Lower leg skin (tissue), 3 donors: ENCODE results near the gene UNC5CL.

Experiments
- POLR2A ChIP-seq, 2 donors: fragments of 450-650 bp; IDR thresholded peaks; one replicate each; pipeline ENCODE4 v1.6.1; 2016 to 2017; ENCODE audit warnings: antibody characterized with exemption in 2 of 2, mild to moderate bottlenecking in 1 of 2, moderate library complexity in 1 of 2
- TF ChIP-seq, protein P1 (sequence below), 3 donors: fragments of 450-650 bp; IDR thresholded peaks; one replicate each; pipeline ENCODE4 v1.5.1; 2016; ENCODE audit warnings: antibody characterized with exemption in 3 of 3, mild to moderate bottlenecking in 3 of 3, moderate library complexity in 2 of 3

DNA sequence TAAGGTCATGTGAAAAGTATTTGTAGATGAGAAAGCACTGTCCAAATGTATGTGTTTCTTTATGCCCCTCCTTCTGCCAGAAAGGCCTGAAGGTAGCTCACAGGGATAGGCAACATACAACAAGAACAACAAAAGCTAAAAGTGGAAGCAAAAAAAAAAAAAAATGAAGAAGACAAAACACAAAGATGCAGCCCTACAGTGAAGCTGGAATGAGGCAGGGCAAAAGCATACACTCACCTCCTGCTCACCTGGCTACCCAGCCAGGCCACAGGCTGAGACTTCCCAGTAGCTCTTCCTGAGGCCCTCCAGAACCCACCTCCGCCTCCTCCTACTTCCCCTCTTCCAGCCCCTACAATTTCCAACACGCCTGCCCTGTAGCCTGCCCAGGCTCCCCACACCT, 2.4 kb downstream of the UNC5CL start:
- TF ChIP-seq, protein P1, sequence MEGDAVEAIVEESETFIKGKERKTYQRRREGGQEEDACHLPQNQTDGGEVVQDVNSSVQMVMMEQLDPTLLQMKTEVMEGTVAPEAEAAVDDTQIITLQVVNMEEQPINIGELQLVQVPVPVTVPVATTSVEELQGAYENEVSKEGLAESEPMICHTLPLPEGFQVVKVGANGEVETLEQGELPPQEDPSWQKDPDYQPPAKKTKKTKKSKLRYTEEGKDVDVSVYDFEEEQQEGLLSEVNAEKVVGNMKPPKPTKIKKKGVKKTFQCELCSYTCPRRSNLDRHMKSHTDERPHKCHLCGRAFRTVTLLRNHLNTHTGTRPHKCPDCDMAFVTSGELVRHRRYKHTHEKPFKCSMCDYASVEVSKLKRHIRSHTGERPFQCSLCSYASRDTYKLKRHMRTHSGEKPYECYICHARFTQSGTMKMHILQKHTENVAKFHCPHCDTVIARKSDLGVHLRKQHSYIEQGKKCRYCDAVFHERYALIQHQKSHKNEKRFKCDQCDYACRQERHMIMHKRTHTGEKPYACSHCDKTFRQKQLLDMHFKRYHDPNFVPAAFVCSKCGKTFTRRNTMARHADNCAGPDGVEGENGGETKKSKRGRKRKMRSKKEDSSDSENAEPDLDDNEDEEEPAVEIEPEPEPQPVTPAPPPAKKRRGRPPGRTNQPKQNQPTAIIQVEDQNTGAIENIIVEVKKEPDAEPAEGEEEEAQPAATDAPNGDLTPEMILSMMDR (IDR thresholded peaks at IDR 0.05): no peak
- TF ChIP-seq POLR2A (IDR thresholded peaks at IDR 0.05): no peak
